Measurements from ENCODE around the gene SLTM.

GRCh38 chr15:58929891-58930416, 3.5 kb downstream of the SLTM start:
- TF ChIP-seq, protein P1, sequence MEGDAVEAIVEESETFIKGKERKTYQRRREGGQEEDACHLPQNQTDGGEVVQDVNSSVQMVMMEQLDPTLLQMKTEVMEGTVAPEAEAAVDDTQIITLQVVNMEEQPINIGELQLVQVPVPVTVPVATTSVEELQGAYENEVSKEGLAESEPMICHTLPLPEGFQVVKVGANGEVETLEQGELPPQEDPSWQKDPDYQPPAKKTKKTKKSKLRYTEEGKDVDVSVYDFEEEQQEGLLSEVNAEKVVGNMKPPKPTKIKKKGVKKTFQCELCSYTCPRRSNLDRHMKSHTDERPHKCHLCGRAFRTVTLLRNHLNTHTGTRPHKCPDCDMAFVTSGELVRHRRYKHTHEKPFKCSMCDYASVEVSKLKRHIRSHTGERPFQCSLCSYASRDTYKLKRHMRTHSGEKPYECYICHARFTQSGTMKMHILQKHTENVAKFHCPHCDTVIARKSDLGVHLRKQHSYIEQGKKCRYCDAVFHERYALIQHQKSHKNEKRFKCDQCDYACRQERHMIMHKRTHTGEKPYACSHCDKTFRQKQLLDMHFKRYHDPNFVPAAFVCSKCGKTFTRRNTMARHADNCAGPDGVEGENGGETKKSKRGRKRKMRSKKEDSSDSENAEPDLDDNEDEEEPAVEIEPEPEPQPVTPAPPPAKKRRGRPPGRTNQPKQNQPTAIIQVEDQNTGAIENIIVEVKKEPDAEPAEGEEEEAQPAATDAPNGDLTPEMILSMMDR (conservative IDR thresholded peaks at IDR 0.05; ENCODE audit: low read length): no peak
- TF ChIP-seq EZH2phosphoT487 (IDR thresholded peaks at IDR 0.05; ENCODE audit: borderline replicate concordance, low read depth, low read length): no peak
